CMK (cell line): ENCODE results near the gene NKD2.
"Not testable (repeated sequence)": the region's sequence is repeated elsewhere in the genome, so short reads cannot be mapped to it uniquely, and the experiment has no call there.

Source experiments
- DNase-seq: peaks from one replicate; pipeline ENCODE4 v3.0.0-alpha.2; 2010; ENCODE audit warnings: low read depth

Gene NKD2

DNA sequence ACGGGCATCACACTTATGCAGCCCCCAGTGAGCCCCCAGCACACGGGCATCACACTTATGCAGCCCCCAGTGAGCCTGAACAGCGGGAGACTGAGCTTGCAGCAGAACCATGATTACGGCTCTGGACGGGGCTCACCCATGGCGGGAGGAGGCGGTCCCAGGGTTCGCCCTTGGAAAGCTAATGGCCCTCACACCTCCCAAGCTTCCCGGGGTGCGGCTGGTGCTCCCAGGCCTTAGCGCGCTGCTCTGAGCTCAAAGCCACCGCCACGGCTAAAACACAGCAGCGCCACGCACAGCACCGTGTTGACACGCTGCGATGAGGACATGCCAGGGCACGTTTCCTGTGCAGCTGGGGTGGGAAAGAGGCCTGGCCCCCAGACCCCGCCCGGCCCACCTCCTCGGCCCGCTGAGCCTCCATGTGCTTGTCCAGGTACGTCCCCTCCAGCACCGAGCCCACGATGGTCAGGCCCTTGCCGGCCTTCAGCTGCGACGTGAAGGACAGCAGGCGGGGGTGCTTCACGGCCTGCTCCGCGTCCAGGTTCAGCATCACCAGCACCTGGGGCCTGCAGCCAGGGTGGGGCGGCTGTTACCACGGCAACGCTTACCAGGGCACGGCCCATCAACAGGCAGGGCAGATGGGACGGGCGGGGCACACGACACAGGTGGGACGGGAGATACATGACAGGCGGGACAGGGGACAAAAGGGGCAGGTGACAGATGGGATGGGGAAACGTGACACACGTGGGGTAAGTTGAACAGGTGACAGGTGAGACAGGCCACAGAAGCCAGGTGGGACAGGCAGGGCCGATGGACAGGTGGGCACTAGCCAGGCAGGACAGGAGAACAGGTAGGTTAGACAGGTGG lies 64.9 kb downstream of the NKD2 start:
- DNase-seq = no peak

DNA sequence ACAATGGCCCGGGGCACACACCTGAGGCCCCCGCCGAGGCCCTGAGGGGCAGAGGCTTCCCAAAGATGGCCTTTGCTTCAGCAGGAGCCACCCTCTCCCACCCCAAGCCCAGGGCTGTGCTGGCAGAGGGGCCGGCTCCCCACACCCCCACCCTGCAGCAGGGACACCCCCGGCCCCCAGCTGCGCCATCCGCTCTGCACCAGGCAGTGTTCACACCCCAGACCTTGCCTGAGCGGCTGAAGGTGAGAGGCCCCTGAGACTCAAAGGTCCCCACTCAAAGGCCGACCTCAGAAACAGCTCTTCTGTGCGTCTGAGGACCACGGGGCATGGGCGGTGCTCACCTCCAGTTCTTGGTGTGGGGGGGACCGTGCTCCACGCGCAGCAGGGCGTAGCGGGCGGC lies 65.6 kb downstream of the NKD2 start:
- DNase-seq = no peak

DNA sequence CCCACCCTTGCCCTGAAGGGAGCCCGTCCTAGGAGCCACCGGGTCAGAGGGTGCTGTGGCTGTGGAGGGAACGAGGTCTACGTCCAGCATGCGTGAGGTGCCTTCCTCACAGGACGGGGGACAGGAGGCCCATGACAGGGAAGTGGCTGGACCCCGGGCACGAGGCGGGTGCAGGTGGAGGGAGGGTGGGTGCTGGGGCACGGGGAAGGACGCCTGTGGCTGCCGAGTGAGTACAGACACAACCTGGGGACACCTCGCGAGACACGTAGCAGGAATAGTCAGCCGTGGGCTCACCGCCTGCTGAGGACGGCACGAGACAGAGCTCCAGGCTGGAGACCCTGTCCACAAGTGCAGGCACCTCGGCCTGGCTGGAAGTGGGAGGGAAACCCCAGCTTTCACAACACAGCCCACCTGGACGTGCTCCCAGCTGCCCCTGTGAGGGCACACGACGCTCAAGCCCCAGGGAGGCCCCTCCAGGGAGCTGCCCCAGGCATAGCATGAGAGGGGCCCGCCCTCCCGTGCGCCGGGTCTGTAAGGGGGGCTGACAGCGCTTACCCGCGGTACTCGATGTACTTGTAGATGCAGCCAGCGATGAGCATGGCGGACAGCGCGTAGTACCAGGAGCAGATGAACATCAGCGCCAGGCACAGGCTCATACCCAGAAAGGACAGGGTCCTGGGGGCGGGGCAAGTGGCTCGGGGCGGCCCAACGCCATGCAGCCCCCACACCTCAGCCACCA lies 66.4 kb downstream of the NKD2 start:
- DNase-seq = no peak

DNA sequence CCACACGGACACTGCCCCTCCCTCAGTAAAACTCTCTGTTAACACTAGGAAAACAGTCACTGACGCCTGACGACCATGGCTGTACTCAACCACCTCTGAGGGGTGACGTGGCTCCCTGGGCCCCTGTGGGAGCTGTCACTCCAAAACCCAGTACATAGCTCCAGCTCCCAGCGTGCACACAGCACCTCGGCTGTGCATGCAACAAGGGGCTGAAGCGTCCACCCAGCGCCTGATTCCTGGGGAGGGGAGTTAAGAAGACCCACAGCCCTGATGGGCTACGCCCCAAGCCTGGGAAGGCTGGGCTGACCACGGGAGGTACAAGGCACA lies 66.9 kb downstream of the NKD2 start:
- DNase-seq = no peak

DNA sequence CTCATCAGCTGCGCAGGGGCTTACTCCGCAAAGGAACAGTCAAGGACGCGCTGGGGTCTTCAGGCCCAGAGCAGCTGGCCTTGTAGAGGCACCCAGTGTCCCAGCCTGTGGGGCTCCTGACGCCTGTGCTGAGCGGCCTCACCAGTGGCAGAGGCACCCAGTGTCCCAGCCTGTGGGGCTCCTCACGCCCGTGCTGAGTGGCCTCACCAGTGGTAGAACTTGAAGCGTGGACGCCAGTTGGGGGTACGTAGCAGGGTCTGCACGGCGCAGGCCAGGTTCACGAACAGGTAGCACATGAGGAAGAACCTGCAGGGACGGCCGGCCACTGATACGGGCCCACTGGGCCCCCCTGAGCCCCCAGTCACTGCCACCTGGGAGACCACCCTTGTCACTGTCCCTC lies 67.3 kb downstream of the NKD2 start:
- DNase-seq = no peak

DNA sequence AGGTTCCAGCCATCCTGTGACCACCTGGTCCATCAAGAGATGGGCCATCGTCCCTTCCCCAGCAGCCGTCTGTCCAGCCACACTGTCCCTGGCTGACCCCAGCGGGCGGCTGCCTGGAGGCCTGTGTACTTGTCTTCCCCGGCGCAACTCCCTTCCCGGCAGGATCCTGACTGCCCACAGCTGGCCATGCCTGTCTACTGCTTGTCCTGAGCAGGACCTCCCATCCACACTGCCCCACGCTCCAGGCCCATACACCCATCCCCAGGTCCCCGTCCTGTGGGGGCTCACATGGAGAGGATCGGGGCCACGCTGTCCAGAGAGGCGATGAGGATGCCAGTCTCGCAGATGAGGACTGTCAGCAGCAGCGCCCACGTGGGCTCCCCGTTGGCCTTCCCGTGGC lies 67.8 kb downstream of the NKD2 start:
- no peak for DNase-seq

DNA sequence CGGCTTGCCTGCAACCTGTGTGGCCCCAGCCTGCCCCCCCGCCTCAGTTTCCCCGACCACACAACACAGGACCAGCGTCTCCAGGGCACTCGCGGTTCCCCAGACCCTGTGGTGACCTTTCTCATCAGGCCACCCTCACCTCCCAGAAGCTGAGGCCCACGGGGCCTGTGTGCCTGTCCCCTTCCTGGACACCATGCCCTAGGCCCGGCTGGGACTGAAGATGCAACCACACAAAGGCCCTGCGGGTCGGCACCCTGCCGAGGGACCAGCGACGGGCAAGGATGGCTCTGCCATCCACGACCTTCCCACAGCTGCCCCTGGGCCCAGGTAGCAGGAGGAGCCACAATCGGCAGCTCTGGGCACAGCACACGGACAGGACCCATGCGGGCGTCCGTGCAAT lies 68.4 kb downstream of the NKD2 start:
- DNase-seq = no peak

DNA sequence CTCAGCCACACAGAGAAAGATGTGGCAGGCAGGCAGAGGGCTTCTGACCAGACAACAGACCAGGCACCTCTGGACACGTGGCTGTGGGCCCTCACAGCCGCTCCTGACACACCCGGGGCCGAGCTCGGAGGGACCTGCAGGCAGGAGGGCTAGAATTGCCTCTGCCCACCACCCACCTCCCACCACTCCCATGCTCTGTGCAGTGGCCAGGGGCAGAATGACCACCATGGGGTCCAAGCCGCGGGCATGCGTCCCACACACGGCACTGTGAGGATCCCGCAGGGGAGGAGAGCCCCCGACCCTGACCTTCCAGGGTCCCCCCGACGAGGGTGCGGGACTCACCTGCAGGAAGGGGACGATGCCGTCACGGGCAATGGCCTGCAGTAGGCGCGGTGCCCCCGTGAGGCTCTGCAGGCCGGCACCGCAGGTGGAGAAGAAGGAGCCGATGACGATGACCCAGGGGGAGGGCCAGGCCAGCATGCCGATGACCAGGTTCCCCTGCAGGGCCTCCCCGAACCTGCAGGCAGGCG lies 69.0 kb downstream of the NKD2 start:
- no peak for DNase-seq

DNA sequence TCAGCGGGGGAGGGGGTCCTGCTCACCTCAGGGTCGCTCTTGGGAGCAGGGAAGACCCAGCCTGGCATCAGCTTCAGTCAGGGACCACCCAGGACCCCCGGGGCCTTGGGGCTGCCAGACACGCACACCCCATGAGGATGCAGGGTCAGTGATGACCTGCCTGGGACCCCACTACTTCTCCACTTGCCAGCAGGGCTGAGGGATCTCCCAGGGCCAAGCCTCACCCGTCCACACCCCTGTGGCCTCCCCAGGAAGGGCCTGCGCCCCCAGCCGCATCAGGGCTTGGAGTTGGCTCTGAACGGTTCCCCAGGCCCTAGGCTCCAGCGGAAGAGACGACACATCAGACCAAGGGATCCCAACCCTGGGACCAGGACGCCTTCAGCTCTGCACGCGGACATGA lies 69.6 kb downstream of the NKD2 start:
- DNase-seq = no peak

DNA sequence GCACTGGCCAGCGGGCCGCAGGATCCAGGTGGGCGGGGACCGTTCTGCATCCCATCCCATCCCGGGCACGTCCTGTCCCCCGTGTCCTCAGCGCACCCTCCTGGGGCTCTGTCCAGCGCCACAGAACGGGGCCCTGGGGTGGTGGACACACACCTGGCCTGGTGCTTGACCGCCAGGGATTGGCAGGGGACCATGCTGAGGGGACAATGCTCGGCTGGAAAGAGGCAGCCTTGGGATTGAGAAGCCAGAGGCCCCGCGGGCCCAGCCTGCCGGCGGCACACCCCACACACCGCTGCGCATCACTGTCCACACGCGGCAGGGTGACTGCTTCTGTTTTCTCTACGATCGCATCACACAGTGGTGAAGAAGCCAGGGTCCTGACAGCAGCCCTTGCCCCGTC lies 70.2 kb downstream of the NKD2 start:
- no peak for DNase-seq

DNA sequence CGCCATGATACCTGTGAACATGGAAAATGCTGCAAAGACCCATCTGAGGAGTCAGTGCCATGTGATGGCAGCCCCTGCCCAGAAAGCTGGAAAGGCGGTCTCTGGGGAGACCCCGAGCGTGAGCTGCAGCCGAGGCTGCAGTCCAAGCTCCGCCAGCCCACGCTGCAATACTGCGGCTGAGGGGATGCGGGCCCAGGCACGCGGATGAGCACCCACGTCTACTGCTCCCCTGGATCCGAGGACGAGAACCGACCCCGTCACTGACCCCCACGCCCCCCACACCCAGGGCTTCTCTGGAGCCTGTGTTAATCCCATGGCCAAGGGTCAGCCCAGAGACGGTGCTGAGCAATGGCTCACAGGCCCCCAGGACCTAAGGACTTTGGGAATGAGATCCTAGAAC lies 70.9 kb downstream of the NKD2 start:
- DNase-seq = no peak

DNA sequence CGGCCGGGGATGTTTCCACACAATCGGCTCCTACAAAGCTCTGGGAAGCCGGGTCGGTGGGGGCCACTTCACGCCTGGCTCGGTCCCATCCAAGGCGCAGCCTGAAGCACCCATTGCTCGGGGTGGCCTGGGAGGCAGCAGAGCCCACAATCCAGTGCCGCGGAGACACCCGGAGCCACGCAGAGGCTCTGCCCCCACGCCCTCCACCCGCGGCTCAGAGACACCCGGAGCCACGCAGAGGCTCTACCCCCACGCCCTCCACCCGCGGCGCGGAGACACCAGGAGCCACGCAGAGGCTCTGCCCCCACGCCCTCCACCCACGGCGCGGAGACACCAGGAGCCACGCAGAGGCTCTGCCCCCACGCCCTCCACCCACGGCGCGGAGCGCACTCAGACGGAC lies 71.4 kb downstream of the NKD2 start:
- DNase-seq = no peak

DNA sequence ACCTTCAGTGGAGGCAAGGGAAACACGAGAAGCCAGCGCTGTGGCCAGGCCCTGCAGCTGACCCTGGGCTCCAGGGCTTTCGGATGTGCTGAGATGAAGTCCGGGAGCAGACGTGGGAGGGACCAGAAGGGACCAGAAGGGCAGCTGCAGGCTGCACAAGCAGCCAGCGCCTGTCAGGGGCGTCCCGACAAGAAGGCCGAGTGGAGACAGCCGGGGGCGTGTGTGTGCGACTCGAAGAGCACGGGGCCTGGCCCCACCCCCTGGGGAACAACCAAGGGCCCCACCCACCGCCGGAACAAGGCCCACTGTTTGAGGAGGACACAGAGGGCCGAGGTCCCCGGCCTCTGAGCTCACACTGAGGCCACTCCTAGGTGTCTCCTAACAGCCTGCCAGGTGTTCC lies 71.8 kb downstream of the NKD2 start:
- DNase-seq = no peak

DNA sequence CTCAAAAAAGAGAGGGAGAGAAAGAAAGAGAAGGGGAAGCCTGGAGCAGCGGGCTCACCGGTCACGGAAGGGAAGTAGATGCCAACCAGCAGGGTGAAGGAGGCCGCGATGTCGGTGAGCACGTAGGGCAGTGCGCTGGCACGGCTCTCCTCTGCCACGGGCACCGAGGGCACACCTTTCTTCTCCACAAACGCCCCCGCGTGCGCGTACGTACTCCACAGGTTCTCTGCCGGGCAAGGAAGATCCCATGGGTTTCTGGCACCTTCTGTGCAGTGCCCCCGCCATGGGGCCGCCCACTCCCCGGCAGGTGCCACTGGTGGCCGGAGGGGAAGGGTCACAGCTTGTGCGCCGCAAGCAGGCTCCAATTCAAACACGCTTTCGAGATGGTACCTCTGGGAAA lies 72.9 kb downstream of the NKD2 start:
- DNase-seq = no peak

DNA sequence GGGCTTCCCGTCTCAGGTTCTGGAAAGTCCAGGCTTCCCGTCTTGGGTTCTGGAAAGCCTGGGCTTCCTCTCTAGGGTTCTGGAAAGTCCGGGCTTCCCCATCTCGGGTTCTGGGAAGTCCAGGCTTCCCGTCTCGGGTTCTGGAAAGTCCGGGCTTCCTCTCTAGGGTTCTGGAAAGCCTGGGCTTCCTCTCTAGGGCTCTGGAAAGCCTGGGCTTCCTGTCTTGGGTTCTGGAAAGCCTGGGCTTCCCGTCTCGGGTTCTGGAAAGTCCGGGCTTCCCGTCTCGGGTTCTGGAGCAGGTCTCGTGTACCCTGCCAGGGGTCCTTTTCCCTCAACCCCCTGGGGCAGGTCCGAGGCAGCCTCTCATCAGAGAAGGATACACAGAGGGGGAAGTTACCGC lies 74.4 kb downstream of the NKD2 start:
- not testable (repeated sequence) for DNase-seq

DNA sequence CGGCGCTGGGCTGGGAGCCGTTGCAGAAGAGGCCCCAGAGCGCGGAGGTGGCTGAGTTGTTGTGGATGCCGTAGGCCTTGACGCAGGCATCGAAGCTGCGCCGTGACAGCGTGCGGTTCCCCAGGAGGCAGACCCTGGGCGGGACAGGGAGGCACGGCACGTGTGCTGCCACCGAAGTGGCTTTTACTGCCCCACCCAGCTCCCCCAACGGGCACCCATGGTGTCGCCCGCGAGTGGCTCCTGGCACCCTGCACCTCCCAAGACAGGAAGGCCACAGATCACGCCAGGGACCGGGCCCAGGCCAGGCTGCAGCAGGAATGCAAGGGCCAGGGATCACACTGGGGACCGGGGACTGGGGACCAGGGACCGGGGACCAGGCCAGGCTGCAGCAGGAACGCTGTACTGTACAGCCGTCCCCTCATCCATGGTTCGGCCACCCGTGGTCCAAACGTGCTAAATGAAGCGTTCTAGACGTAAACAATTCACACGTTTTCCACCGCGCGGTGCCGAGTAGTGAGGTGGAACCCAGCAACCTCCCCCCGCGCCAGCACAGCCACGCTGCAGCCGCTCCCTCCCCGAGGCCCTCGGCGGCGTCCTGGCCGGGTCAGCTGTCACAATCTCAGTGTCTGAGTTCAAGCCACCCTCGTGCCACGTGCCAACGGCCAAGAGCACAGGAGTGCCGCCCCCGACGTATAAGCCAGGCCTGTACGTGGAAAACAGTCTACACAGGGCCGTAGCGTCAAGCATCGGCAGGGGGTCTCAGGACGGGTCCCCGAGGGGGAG lies 75.4 kb downstream of the NKD2 start:
- no peak for DNase-seq

DNA sequence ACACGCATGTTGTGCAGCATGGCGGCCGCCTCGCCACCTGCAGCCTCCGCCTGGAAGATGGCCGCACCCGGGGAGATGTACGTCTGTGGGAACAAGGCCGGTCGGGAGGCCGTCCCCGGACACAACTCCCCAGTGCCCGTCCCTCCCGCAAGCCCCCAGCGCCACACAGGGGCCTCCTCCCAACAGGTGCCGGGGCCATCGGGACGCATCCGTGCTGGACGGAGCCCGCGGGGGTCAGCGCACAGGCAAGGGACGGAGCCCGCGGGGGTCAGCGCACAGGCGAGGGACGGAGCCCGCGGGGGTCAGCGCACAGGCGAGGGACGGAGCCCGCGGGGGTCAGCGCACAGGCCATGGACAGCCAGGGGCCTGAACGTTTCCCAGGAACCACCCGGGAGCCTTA lies 76.8 kb downstream of the NKD2 start:
- no peak for DNase-seq

DNA sequence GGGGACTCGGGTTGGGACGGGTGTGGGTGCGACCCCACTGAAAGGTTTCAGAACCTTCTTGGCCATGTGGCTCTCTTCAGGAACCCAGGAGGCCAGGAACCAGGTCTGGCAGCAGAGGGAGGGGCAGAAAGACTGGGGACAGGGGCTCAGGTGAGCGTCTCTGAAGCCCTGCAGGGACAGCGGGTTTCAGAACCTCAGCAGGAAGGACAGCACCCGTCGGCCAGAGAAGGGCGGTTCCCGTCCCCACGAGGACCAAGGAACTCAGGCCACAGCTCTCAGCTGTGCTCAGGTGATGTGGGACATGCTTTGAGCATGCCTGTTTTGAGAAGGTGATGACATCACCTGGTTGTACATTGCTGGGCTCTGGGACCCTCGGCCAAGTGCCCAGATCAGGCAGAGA lies 77.5 kb downstream of the NKD2 start:
- DNase-seq = no peak

DNA sequence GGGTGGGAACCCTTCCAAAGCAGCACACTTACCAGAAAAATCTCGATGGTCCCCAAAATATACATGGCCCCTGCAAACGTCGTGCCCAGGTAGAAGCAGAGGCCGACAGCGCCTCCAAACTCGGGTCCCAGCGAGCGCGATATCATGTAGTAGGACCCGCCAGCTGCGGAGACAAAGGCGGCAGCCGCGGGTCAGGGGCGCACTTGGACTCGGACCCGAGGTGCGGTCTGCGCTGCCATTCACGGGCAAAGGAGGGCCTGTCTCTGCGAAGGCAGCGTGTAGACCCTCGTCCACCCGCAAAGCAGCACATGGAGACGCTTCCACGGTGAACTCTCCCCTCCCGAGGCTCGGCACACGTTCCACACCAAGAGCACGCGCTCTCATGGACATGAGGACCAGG lies 78.3 kb downstream of the NKD2 start:
- DNase-seq = no peak

DNA sequence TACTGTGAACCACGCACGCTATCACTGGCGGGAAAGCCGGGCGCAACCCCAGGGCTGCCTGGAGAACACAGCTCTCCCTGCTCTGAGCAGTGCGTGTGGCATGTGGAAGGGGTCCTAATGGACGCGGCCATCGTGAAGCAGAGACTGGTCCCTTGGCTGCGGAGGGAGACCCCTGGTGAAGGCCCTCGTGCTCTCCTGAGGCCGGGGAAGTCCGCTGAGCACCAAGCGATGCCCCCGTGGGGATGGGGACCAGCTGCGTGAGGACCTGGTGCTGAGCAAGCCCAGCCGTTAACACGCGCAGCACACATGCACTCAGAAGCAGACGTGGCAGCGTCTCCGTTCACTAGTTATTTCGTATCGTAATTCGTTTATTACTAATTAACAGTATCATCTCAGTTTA lies 78.8 kb downstream of the NKD2 start:
- DNase-seq = no peak

DNA sequence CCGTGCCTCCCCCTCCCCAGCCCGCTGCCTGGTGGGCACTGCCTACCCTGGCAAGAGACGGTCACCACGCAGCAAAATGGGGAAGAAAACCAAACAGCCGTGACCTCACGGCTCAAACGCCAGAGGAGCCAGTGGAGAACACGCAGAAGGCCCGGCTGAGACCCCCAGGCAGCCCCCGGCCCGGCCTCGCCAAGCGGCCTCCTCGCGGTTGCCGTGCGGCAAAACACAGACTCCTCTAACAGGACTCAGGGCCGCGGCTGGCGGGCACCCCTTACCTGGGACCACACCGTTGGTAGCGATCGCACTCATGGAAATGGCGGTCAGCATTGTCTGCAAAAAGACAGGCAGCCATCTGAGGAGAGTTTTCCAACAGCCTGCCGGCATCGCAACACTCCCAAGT lies 79.4 kb downstream of the NKD2 start:
- no peak for DNase-seq
